Stimulated activated CD8-positive, alpha-beta memory T cell treated with anti-CD3 and anti-CD28 coated beads, Interleukin-7, amount 100 ng/mL, for 1 hour (primary cell): ENCODE results near the gene REG4.

Experiments
- DNase-seq, 2 donors: peaks; one replicate each; pipeline ENCODE4 v3.0.0-alpha.2; 2020; ENCODE audit warnings: low read depth in 2 of 2

The REG4 gene

DNA sequence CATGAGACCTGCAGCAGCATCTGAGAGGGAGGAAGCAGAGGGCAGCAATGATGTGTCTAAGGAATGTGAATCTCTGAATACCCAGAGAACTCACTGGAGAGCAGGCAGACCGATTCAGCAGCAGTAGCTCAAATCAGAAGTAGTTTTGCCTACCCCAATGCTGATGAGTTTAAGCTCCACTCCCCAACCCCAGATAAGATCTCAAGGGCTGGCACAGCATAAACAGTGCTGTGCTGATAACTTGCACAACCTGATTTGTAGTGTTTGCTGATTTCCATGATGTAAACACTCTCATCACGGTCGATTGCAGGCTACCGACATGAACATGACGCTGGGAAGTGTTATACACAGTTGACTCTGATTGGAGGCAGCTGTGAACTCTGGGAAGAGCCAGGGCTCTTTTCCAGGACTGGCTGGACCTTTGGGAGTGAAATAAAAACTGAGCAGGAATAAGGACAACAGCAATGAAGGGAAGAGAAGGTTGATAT is 31.3 kb downstream of the REG4 start:
- no peak for DNase-seq

DNA sequence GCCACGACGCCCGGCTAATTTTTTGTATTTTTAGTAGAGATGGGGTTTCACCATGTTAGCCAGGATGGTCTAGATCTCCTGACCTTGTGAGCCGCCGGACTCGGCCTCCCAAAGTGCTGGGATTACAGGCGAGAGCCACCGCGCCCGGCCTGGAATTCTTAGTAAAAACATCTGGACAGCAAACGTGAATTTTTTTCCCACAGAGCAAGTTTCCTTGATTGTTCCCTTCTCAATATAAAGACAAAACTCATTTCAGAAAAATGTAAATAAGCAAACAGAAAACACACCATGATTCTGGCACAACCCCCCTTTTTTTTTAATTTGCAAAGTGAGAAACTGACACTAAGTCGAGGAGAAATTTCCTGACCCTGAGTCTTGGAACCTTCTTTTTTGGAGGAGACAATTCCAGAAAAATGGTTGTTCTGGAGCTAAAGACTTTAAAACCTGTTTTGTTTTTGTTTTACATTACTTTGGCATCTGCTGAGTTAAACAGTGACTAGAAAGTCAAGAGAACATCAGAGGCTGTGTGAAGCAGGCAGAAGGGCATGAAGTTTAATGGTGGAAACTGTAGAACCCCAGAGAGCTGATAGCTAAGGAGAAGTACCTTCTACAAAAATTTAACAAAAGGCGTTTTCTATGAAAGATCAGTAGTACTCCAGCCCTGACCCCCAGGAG is 32.2 kb downstream of the REG4 start:
- no peak for DNase-seq

DNA sequence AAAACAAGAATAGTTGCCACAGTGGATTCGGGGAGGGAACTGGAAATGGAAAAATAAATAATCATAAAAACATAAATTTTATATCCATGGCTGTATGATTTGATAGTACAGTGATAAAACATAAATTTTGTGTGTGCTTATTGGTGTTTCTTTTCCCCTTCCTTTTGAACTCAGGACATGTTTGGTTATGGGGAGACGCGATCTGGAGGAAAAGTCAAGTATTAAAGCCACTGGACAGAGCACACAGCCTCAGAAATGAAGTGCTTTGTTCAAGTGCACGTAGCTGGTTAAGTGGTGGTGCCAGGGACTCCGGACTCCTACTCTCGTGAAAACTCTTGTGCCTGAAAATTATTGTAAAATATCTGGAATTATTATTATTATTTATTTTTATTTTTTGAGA is 32.9 kb downstream of the REG4 start:
- DNase-seq = no peak

DNA sequence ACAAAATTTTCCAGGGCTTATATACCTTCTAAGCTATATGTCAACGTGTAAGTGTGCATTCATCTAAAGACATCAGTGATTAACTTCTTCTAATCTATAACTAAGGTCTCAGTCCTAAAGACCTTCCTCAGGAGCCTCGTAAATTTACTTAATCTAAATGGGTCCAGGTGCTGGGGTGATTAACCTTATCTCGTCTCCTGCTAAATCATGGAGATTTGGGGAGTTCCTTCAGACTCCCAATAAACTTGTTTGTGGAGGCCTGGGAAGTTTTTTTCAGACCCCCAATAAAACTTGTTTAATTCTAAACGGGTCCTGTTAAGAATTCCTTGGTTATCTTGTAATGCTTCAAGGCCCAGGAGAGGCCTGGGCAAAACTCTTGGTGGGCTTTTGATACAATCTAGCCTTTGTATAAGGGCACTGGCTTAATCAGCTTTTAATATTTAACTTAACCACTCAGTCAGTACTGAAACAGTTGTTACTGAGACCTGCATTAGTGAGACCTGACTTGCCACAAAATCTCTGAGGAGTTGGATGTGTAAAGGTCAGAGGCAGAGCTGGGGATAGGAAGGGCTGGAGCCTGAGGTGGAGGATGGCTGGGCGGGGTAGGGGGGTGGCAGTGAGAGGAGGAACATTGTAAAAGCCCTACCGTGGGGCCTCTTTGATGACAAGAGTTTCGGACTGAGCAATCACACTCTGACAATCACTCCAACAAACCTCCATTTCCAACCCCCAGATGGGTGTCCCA is 36.3 kb downstream of the REG4 start:
- DNase-seq = no peak

DNA sequence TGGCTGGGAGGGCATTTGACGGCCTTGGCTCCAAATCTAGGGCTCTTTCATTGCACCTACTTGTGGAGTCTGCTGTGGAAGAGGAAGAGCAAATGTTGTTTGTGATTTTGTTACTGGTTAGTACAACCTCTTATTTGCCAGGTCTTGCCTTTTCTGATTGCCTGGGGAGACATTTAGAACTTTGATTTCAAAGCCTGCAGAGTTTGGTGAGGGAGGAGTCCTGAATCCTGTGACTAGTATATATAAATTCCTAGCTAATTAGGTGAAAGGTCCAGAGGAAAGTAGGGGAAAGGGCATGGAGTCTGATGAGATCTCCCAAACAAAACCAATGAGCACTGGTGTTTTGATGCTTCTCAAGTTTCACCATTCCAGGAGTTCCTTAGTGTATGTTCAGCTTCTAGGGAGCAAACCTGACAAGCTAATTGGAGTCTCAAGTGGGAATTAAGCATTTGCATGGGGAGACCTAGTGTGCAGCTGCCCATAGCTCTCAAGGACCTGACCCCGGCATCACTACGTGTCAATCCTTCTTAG is 37.5 kb downstream of the REG4 start:
- no peak for DNase-seq

DNA sequence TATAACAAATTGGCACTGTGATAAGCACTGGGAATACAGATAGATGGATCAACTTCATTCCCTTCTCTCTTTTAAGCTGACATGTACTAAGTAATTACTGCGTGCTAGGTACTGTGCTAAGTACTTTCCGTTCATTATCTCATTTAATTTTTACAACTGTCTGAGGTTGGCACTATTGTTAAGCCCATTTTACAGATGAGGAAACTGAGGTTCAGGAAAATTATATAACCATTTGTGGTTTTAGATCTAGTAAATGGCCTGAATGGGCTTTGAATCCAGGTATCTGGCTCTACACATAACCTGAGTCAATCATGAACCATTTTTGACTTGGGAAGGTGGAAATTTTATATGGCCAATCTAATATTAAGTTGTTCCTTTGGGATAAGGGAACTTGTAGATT is 39.0 kb downstream of the REG4 start:
- no peak for DNase-seq

DNA sequence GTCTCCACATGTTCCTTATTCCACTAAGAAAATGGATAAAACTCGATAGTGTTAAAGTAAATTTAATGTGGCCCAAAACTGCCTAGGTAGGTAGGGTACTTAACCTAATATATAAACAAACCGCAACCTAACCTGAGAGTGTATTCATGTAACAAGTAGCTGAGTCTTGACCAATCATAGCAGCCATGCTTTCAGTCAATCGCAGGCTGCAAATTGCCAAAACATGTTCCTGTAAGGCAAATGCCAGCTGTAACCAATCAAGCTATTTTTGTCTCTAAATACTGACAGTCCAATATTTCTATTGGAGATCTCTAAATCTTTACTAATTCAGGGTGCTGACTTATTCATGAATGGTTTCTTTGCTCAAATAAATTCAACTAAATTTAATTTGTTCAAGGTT is 39.5 kb downstream of the REG4 start:
- no peak for DNase-seq

DNA sequence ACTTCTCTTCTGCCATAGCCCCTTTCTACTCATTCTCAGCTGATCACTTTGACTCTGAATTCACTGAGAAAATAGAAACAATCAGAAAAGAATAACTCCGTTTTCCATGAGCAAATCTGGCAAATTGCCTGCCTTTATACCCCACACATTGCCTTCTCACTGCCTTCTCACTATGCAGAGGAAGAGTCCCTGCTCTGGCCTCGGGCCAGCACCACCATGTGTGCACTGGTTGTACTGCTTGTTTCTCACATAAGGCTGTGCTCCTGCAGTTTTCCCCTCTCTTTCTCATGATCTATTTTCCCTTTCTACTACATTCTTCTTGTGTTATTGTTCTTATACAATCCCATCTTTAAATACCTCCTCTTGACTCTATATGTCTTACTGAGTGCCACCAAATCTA is 40.2 kb downstream of the REG4 start:
- DNase-seq = no peak

DNA sequence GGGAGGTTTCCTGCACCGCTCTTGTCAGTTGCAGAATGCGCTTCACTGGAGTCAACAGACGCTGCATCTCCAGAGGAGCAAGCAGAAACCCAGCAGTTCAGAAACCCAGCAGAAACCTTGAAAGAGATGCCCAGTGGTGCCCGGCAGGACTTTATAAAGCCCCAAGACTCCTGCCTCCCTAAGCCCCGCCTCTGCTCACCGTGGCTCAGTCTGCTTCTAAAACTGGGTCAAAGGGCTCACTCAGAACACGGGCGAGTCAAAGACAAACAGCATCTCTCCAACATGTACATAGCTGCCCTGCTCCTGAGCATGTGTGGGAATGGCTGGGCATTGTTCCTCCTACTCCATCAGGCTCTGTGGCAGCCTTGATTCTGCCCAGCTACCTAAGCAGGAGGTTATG is 42.5 kb downstream of the REG4 start, which contains the start of gene HMGCS2:
TSS of gene HMGCS2 (minus strand) at position 128 of the 400 bp plus-strand sequence. CDS start at position 67, 61 bp downstream.
- DNase-seq = no peak

DNA sequence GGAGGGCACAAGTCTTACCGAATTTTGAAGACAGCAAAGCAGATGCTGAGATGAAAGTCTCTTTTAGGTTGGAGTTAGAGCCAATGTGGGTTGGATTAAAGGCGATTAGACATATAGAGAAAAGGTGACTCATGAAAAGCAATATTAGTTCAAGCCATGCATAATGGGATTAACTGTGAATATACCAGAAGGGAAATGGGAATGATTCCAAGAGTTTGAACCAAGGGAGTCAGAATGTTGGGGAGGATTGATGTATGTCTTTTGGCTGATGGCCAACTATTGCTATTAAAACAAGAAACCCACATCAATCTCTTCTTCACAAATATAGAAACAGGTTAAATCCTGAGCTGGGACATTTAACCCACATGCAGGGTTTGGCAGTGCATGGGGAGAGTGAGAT is 43.8 kb downstream of the REG4 start:
- DNase-seq = no peak

DNA sequence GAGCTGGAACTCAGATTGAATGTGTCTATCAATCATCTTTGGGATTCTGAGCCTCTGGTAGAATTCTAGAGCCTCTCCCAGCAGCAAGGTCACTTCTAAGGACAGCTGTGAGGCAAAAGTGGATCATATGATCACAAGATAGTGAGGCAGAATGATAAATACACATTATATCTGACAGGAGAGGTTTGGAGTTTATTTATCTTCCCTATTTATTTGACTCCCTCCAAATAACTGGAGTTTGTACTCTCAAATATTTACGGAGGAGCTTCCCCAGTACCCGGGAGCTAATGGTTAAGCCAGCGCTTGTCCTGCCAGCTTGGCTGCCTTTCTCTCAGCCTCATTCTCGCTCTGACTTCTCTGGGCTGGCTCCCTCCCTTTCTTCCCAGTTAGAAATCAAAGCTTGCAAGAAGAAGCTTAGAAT is 44.9 kb downstream of the REG4 start:
- DNase-seq = no peak

DNA sequence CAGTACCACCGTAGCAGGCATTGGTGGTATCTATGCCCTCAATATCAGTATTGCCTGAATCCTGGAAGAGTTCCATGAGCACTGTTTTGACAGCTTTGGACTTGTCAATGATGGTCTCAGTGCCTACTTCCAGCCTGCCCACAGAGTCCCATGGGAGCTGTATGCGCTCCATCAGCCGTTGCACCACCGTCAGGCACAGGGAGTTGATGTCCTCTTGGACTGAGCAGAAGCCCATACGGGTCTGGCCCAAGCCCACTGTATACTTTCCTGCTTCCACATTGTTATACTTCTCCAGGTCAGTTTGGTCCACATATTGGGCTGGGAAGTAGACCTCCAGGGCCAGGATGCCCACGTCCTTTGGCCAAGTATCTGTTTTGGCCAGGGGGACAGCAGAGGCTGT is 47.0 kb downstream of the REG4 start:
- DNase-seq = no peak

DNA sequence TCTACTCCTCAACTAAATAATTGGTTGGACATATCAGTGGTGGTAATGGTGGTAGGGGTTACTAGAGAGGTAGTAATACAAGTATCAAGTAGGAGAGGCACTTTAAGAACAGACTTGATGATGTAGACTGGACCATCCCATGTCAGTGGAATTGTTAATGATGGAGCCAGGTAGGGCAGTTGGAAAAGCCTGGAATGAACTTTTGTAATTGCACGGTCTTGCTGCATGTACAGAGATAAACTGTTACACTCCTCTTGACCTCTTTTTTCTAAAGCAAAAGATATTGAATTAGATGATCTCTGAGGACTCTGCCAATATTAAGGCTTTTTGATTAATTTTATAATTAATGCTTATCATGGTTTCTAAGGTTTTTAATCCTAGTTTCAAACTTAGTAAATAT is 48.3 kb downstream of the REG4 start:
- DNase-seq = no peak

DNA sequence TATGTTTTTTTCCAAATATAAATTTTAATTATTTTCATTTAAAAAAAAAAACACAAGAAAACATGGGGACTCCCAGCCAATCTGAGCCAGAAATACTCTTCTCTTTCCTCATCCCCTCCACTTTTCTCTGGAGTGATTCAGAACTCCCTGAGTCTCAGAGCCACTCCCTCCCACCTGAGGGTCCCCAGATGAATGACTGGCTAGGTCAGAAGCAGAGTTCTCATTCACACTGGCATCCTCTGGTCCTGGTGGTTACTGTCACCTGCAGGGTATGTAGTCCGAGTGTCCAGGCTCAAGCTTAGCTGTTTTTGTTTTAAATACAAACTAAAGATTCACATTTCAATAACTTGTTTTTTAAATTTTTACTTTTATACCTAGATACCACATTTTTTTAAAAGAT is 48.9 kb downstream of the REG4 start:
- no peak for DNase-seq

DNA sequence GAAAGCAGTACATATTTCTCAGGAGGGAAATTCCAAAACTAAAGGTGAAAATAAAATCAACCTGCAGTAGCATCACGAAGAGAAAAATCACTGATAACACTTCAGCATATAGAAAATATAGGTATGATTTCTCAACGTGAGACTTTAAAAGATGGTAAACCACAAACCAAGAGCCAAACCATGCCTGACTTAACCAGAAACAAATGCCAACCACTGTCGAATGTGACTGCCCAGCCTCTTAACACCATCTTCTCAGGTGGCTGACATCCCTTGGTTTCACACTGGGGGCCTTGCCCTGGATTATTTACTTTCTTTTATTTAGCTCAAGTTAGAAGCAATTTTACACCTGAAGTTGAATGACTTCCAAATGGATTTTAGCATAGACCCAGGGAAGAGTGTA is 52.7 kb downstream of the REG4 start:
- no peak for DNase-seq

DNA sequence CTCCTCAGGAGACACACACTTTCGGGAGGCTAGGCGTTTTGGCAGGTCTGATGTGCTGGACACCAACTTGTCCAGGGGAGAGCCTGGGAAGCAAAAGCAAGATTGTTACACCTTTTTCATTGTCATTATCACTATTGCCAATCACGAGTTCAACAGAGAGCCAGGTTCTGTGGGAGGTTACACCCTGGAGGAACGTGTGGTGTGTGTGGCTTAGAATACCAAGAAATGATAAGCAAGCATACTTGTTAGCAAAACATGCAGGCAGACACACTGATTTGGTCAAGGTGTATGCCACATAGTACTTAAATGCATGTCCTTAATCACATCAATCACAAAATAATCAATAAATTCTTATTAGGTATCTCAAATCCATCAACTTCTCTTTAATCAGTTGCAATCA is 58.7 kb downstream of the REG4 start:
- DNase-seq = no peak

DNA sequence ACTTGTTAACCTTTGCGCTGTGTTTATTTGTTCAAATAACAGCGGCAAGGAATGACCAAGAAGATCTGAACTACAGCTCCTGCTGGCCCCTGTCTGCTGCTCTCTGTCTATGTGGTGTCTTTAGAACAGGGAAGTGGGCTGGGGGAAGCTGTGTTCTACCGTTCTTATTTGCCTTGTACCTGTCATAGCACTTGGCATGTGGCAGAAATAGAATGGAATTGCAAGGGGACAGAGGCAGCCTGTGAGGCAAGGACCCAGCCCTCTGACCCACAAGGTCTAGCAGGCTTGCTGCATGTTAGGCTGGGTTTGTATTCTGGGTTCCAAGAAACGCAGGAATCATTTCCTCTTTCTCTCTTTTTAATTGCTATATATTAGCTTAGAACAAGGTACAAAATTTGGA is 63.2 kb downstream of the REG4 start:
- DNase-seq = no peak

DNA sequence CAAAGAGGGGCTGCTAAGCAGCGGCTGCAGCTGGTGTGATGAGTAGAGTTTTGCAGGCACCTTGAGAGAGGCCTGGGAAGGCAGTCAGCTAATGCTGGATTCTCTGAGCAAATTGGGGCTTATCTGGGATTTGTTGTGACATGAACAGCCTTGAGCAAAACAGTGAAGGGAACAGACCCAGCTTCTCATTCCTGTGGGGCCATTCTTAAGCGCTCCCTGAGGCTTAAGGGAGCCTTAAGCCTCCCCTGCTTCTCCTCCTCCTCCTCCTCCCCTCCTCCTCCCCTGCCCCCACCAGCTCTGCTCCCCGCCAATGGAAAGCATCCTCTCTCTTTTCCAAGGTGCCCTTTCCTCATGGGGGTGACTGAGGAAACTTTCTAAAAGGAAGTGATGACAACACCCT is 63.8 kb downstream of the REG4 start:
- DNase-seq = no peak

DNA sequence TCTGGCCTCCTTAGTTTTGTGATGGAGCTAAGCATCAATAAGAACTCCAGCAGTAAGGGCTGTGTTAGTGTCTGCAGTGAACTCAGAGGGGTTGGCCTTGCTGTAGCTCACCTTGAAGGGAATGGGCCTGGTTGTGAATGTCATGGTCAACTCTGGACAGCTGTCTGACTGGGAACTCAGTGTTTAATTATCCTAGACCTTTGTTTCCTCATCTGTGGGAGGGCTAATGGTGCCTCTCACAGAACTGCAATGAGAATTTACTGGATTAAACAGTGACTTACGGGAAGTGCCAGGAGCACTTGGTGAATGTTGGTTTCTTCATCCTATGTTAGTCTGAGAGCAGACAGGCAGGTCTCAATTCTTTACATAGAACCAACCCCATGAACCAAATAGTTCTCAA is 66.2 kb downstream of the REG4 start:
- no peak for DNase-seq

DNA sequence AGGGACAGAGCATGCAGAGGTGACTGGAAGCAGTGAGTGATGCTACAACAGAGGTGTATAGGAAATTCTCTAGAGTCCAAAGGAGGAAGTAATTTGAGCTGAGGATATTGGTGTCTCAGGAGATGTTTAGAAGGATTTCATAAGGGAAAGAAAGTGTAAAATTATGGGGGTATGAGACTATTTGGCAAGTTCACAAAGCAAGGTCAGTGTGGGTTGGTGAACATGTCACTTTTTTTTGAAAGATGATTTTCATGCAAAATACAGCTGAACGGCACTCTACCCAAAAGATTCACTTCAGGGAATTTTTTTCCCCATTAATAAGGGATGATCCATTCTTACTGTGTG is 66.7 kb downstream of the REG4 start:
- DNase-seq = no peak
